Measurements from ENCODE around the gene CAMK2D.
"Not testable (repeated sequence)": the region's sequence is repeated elsewhere in the genome, so short reads cannot be mapped to it uniquely, and the experiment has no call there.

The CAMK2D gene

DNA sequence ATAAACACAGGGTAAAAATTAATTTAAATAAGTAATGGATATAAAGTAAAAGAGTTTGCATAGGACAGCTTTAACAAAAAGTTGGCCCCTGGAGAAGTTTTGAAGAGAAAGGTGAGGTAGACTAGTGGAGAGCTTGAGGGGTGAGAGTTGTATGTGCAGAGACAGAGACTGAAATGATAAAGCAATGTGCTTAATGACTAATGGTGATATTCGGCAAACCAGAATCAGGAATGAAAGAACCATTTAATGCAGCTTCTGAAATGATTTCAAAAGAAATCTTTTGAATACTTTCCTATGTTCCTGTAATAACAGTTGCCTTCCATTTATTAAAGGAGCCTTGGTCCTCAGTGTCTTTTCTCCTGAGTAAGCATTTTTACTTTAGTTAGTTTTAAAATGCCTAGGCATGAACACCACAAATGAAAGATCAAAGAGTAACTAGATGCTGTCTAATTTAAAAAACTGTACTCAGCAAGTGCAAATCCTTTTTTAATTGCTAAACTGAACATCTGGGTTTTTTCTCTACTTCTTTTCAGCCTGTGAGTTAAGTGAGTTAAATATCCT, 28.5 kb downstream of the CAMK2D start:
- DNase-seq (ENCODE audit: low read depth in 2 of 2, low spot score in 1 of 2) = no peak

DNA sequence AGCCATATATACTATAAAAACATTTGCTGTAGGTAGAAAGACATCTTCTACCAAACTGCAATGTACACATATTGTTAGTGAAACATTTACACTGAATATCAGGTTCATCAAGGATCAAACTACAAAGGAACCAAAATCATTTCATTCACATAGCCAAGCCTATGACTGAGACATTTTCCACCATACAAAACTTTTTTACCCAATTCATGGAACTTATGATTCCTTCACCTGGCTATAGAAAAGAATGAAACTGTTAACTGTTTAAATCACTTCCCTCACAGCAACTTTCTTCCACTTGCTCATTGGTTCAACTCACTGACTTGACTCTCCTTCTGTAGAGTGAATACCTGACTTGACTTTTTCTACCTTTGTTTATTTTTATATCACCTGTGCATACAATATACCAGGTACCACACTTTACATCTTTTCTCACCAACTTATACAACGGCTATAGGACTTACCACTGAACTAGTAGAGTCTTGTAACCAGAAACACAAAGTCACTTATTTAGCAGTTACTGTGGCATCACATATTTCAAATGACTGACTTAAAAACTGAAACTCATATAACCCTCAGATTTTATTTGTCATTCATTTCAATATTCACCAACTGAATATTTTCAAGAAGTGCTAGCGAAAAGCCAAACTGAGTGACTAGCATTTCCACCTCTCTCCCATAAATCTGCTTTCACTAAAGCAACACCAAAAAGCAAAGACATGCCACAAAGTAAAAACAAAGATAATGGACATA, 30.9 kb downstream of the CAMK2D start:
- DNase-seq (ENCODE audit: low read depth in 2 of 2, low spot score in 1 of 2) = no peak

DNA sequence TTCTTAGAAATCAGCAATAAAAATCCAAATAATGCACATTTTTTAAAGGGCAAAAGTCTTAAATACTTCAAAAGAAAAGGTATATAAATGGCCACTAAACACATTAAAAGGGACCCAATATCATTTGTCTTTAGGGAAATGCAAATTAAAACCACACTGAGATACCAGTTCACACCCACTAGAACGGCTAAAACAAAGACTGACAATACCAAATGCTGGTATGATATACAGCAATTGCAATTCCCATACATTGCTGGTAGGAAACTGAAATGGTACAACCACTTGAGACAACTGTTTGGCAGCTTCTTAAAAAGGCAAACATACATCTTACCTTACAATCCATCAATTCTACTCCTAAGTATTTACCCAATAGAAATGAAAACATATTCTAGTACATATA, 33.7 kb downstream of the CAMK2D start:
- no peak for DNase-seq (ENCODE audit: low read depth in 2 of 2, low spot score in 1 of 2)

DNA sequence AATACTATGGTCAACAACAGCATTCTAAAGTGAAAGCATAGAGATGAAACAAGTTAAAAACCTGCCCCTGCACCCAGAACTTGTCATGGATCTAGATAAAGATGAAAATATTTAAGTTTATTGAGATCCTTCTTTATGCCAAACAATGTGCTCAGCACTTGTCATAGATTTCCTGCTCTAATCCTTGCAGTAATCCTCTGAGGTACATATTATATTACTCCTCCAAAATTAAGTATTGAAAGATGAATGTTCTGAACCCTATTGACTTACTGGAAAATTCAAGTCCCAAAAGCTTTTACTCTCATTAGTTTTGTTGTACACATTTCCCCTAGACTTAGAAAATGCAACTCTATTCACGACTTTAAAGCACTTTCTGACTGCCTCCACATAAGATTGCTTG, 35.6 kb downstream of the CAMK2D start:
- no peak for DNase-seq (ENCODE audit: low read depth in 2 of 2, low spot score in 1 of 2)

DNA sequence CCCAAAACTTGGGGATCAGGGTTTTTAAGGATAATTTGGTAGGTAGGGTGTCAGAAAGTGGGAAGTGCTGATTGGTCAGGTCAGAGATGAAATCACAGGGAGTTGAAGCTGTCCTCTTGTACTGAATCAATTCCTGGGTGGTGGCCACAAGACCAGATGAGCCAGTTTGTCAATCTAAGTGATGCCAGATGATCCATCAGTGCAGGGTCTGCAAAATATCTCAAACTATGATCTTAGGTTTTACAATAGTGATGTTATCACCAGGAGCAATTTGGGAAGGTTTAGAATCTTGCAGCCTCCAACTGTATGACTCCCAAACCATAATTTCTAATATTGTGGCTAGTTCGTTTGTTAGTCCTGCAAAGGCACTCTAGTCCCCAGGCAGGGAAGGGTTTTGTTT, 43.3 kb downstream of the CAMK2D start:
- DNase-seq (ENCODE audit: low read depth in 2 of 2, low spot score in 1 of 2) = no peak

DNA sequence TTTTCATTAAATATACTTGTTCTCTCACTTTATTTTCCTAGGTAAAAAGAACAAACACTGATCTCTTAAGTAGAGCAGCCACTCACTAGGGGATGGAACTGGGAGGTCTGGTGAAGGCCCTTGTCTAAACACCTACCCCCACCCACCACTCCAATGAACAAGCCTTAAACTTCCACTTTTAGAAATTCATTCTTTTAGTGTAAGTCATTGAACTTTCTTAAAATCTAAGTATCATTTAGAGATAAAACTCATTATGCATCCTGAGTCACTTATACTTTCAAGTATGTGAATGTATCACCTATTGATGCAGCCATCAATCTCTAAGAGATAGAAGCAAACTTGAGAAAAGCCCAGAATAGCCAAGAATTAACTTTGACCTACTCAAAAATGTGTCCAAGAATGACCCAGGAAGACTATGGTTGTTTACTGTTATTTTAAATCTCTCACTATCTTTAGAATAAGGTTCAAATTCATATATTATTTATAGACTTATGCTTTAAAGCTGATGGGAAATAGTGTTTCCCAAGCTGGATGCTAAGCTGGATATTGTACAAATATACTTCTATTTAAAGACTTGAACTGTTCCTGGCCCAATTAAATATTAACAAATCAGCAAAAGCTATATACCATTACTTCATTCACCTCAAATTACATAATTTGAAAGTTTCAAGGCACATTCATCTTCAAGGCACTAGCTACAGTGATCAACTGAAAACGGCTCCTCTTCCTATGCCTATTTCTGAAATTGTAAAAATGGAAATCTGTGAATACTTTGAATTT, 49.5 kb downstream of the CAMK2D start:
- DNase-seq (ENCODE audit: low read depth in 2 of 2, low spot score in 1 of 2) = no peak

DNA sequence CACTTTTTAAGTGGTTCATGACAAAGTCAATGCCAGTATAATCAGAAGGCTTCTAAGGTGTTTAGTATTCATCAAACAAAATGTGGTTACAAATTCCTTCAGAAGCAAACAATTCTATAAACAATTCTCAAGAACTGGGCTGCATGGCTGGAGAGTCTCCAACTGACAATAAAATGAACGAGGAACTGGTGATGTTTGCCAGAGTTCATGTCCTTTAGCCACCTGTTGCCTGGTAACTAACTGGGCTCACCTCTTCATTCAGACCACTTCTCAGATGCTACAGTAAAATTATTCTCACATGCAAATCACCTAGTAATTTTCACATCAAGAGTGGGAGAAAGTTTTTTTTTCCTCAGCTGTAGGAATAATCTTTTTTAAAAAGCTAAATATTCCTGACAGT, 53.3 kb downstream of the CAMK2D start:
- DNase-seq (ENCODE audit: low read depth in 2 of 2, low spot score in 1 of 2) = no peak

DNA sequence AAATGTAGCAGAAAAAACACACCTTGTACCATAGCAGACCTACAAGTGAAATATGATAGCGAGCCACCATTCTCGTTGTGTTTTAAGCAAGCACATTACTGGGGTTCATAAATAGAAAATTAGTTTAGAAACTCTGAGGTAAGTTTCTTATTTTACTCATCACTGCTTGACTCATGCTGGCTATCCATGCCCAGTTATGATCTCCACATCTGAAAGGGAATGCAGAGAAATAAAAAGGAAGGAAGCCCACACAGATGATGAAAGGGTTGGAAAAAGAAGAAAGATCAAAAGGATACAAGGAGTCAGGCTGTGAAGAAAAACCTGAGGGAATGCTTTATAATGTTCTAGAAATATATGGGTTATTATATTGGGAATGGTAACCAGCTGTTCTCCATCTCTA, 54.5 kb downstream of the CAMK2D start:
- no peak for DNase-seq (ENCODE audit: low read depth in 2 of 2, low spot score in 1 of 2)

DNA sequence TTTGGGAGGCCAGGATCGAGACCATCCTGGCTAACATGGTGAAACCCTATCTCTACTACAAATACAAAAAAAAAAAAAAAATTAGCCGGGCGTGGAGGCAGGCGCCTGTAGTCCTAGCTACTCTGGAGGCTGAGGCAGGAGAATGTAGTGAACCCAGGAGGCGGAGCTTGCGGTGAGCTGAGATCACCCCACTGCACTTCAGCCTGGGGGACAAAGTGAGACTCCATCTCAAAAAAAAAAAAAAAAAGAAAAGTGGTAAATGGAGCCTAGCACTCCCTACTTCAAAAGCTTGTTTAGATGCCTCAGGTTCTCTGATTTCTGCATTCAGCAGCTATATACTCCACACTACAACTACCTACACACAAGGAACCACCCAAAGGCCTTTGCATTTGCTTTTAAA, 56.4 kb downstream of the CAMK2D start:
- DNase-seq (ENCODE audit: low read depth in 2 of 2, low spot score in 1 of 2) = not testable (repeated sequence)

DNA sequence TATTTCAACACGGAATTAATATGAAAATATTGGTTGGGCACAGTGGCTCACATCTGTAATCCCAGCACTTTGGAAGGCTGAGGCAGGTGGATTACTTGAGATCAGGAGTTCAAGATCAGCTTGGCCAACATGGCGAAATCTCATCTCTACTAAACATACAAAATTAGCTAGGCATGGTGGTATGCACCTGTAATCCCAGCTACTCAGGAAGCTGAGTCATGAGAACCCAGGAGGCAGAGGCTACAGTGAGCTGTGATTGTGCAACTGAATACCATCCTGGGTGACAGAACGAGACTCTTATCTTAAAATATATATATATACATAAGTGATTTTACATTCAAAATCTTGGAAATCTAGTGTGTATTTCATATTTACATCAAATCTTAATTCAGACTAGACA, 58.9 kb downstream of the CAMK2D start:
- not testable (repeated sequence) for DNase-seq (ENCODE audit: low read depth in 2 of 2, low spot score in 1 of 2)

DNA sequence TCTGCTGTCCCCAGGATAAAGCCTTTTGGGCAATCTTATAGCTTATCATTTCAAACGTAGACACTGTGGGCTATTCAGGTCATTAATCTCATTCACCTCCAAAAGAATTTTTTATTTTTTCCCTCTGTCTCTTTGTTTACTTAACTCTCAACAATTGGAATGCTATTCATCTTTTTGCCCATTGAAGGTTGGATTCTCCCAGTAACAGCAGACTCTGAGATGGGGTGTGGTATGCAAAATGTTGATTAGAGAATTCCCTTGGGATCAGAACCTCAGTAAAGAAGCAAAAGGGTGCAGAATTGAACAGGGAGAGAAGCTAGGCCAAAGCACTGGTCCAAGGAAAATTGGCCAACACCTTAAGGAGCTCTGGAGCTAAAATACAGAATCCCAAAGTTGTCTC, 60.4 kb downstream of the CAMK2D start:
- no peak for DNase-seq (ENCODE audit: low read depth in 2 of 2, low spot score in 1 of 2)

DNA sequence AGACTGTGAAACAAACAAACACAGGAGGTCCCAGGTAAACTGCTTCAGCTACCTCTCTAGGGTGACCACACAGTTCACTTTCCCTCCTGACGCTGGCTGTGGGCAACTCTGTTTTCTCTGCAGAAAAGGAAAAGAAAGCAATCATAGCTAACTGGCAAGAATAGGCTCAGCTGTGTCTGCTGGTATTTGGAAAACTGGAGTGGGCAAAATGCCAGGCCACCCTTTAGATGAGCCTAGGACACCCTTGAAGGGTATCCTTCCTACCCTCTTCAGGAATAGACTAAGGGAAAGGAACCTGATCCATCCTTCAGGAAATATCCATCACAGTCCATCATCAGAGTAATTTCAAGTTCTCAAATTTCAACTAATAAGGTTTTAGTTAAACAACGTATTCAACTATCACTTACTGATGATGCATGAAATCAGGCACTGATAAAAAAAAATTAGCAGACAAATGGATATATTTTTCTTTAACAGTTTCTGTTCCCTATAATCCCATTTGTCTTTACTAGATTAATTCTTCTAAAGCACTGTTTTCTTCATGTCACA, 60.9 kb downstream of the CAMK2D start:
- DNase-seq (ENCODE audit: low read depth in 2 of 2, low spot score in 1 of 2) = no peak

DNA sequence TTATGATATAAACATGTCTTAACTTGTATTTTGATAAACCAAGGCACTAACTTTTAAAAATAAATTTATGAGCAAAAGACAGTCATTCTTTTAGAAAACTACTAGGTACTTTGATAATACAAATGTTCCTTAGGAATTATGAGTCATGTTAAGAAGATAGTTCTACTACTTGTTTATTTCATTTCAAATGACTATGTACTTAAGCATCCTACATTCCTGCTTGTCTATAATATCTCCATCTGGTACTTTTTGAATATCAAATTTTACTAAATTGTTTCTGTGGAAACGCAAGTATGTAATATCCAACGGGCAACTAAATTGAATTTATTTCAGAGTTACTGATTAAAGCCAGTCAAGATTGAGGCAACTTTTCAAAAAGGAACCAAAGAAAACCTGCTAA, 61.8 kb downstream of the CAMK2D start:
- DNase-seq (ENCODE audit: low read depth in 2 of 2, low spot score in 1 of 2) = no peak

DNA sequence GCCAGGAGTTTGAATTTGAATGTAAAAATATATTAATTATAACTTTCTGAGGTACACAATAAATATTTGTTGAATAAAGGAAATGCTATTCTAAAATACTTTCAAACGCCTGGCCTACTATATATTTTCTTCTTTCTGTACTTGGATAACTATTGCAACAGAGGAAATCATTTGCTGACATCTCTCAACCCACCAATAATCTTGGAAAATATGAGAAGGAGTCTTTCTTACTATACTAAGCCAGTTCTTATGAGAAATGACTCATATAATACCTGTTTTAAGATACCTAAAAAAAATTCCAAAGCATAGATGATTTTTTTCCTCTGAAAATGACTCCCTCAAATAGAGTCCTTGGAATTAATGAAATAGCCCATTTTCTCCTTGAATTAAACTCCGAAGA, 64.1 kb downstream of the CAMK2D start:
- no peak for DNase-seq (ENCODE audit: low read depth in 2 of 2, low spot score in 1 of 2)

DNA sequence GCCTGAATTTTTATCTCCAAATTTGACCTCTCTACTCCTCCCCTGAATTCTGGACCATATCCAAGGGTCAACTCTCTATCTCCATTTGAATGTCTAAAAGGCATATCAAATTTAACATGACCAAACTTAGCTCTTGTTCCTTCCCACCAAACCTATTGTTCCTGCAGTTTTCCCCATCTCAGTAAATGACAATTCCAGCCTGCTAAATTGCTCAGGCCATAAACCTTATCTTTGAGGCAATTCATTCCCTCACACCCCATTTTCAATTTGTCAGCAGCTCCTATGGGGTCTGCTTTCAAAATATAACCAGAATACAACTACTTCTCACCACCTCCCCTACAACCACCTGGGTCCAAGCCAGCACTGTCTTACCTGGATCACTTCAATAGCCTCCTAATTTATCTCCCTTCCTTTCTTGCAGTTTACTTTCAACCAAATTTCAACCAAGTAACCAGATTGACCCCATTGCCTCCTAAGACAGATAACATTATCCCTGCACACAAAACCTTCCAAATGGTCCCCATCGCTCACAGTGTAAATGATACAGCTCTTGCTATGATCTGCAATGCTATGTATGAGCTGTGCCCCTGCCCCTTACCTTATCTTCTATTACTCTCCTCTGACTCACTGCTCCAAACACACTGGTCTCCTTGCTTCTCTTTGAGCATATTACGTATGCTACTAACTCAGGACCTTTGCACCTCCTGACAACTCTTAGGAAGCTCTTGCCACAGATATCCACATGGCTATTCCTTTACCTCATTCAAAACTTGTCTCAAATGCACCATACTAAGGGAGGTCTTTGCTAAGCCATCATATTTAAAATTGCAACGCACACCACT, 66.0 kb downstream of the CAMK2D start:
- DNase-seq (ENCODE audit: low read depth in 2 of 2, low spot score in 1 of 2) = no peak

DNA sequence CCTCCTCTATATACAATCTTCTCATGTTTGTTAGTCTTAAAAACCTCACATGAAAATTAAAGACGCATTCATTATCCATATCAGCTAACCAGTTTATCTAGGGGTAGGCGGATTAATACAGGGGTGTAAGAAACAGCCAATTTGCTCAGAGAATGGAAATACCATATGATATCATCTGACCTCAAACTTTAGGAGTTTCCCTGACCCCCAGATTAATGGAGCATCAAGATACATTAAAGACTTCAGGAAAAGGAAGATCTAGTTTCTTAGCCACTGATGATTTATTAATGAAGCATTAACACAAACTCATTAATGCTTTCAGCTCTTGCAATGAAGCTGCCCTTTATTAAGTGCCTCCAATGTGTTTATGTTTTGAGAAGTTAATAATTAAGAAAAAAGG, 67.5 kb downstream of the CAMK2D start:
- DNase-seq (ENCODE audit: low read depth in 2 of 2, low spot score in 1 of 2) = no peak

DNA sequence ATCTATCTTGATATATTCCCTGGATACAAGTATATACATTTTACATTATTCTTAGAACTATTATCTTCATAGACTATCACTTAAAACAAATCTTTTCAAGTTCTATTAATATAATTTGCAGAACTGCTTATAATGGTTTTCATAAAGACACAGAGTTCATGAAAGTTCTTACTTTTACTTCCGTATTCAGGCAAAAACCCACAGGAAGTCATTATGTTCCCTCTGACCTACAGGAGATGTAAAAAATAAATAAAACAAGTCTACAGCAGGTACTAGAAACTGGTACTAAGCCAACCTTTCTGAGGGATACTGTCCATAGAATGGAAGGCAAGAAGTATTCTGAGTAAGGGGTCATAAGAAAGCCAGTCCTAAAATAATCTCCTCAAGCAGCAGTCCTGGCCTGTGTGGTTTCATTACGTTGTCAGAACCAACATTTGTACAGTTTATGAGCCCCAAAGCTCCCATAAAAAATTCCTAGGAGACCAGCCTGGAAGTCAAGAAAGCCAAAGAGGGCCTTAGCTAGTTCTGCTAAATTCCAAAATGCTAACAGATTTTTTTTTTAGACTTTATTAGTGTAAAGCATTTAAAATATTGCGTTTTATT, 68.6 kb downstream of the CAMK2D start:
- DNase-seq (ENCODE audit: low read depth in 2 of 2, low spot score in 1 of 2) = no peak

DNA sequence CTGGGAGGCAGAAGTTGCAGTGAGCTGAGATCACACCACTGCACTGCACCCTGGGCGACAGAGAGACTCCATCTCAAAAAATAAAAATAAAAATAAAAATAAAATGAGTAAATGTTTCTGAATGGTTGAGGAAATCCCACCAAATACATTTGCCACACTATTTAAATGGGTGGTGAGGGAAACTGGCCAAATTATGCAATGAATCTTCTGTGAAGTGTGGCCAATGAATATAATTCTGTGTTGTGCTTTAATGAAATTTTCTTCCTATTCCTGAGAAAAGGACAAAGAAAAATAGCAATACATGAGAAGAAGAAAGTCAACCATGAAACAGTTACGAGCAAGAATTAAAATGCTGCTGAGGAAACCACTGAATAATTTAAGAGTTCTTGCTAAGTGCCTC, 69.9 kb downstream of the CAMK2D start:
- no peak for DNase-seq (ENCODE audit: low read depth in 2 of 2, low spot score in 1 of 2)

DNA sequence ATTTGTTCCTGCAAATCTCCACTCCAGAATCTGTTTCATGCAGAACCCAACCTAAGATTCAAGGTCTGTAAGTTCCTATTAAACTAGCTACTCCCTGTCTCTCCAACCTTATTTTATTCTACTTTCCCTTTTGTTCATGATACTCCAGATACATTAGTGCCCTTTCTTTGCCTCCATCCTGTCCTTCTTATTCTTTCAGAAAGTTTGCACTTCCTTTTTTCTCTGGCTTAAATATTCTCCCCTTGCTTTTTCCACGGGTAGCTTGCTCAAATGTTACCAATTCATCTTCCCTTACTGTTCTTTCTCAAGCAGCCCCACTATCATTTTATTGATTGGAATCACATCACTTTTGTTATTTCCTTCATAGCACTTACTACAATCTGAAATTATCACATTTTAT, 72.1 kb downstream of the CAMK2D start:
- no peak for DNase-seq (ENCODE audit: low read depth in 2 of 2, low spot score in 1 of 2)

DNA sequence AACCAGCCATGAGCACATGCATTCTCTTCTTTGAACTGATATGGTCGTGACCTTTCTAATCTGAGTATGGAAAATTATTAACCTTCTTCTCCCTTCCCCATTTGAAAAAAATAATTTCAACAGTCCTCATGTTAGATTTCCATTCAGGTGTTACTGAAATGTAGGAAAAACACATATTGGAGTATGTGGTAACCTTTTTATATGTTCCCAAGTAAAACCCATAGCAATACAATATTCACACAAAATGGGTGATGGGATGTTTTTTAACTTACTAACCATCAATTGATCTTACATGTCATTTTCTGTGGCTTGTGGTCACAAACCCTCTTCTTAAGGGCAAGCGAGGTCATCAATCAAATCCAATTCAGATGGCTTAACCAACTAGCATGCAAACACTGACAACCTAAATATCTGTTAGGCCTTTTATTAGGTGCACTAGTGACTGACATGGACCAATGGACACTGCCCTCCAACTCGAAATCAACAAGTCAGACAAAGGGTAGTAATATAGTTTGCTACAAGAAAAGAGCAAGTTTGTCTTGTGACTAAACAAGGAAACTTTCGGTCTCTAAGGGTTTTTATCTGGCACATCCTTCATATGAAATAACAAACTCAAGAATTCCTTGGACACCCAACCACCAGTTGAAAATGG, 74.3 kb downstream of the CAMK2D start:
- no peak for DNase-seq (ENCODE audit: low read depth in 2 of 2, low spot score in 1 of 2)

All from stimulated activated CD8-positive, alpha-beta memory T cell treated with anti-CD3 and anti-CD28 coated beads, Interleukin-4, amount 100 ng/mL, for 1 hour (primary cell).